Loucy (cell line): Measurements from ENCODE around the gene SLC13A1.
"Not testable (repeated sequence)": the region's sequence is repeated elsewhere in the genome, so short reads cannot be mapped to it uniquely, and the experiment has no call there.

Experiments used
- CTCF ChIP-seq: fragments of 200-600 bp; sonication (generic); conservative IDR thresholded peaks from 2 replicates; pipeline ENCODE4 v1.5.1; 2014; ENCODE audit warnings: mild to moderate bottlenecking, antibody characterized with exemption, low read length
- EZH2phosphoT487 ChIP-seq: fragments of 200-600 bp; IDR thresholded peaks from 2 replicates; pipeline ENCODE4 v1.6.1; 2018; ENCODE audit warnings: antibody characterized with exemption, mild to moderate bottlenecking, moderate library complexity, borderline replicate concordance

- TF ChIP-seq CTCF, EZH2phosphoT487: not testable (repeated sequence)
Observed at GRCh38 chr7:123086910-123087309, 112.9 kb downstream of the SLC13A1 start.
